Inflammatory macrophage treated with lipopolysaccharide for 1 hour (primary cell): ENCODE measurements around the gene RGS6.

Source experiments
- DNase-seq, 2 donors: peaks; one replicate each; pipeline ENCODE4 v3.0.0-alpha.2; 2020 to 2022

RGS6 gene

GRCh38 chr14:72169521-72169920 lies 237.3 kb downstream of the RGS6 start:
- no peak for DNase-seq

GRCh38 chr14:72172049-72172448 lies 239.8 kb downstream of the RGS6 start:
- no peak for DNase-seq

- no peak for DNase-seq
Measured at GRCh38 chr14:72172597-72172996, 240.4 kb downstream of the RGS6 start.

- DNase-seq: no peak
Measured at GRCh38 chr14:72173038-72173720, 240.9 kb downstream of the RGS6 start.

GRCh38 chr14:72177251-72177650 lies 245.0 kb downstream of the RGS6 start:
- no peak for DNase-seq

- DNase-seq: no peak
Measured at GRCh38 chr14:72178517-72178916, 246.3 kb downstream of the RGS6 start.

GRCh38 chr14:72182708-72183432 lies 250.6 kb downstream of the RGS6 start:
- DNase-seq: no peak

- DNase-seq: no peak
Measured at GRCh38 chr14:72183631-72184030, 251.4 kb downstream of the RGS6 start.

- DNase-seq: no peak
Measured at GRCh38 chr14:72186523-72186922, 254.3 kb downstream of the RGS6 start.

GRCh38 chr14:72196237-72197015 lies 264.2 kb downstream of the RGS6 start:
- no peak for DNase-seq

- DNase-seq: no peak
Measured at GRCh38 chr14:72201645-72202044, 269.4 kb downstream of the RGS6 start.

GRCh38 chr14:72213424-72213823 lies 281.2 kb downstream of the RGS6 start:
- DNase-seq: no peak

- no peak for DNase-seq
Measured at GRCh38 chr14:72215080-72215479, 282.9 kb downstream of the RGS6 start.

GRCh38 chr14:72217135-72217534 lies 284.9 kb downstream of the RGS6 start:
- no peak for DNase-seq

- no peak for DNase-seq
Measured at GRCh38 chr14:72222046-72222445, 289.8 kb downstream of the RGS6 start.

- no peak for DNase-seq
Measured at GRCh38 chr14:72236629-72237028, 304.4 kb downstream of the RGS6 start.

GRCh38 chr14:72237722-72238666 lies 305.8 kb downstream of the RGS6 start:
- DNase-seq: no peak

- no peak for DNase-seq
Measured at GRCh38 chr14:72243309-72244293, 311.4 kb downstream of the RGS6 start.

GRCh38 chr14:72247896-72248465 lies 315.8 kb downstream of the RGS6 start:
- DNase-seq: no peak

- DNase-seq: no peak
Measured at GRCh38 chr14:72253503-72253902, 321.3 kb downstream of the RGS6 start.
